ENCODE data around the gene SMIM3.

- TF ChIP-seq CTCF (conservative IDR thresholded peaks at IDR 0.05; ENCODE audit: low read depth, low read length): no peak
- no peak for TF ChIP-seq EZH2 (IDR thresholded peaks at IDR 0.05; ENCODE audit: low read length, unreplicated experiment)
These were observed 3.4 kb downstream of the SMIM3 start for GRCh38 chr5:150781706-150782614.
